Measurements from ENCODE around the gene POMT1.

GRCh38 chr9:131495785-131496184, 6.9 kb upstream of the POMT1 start:
- TF ChIP-seq POLR2A (IDR thresholded peaks at IDR 0.05) (no peak), CTCF (IDR thresholded peaks at IDR 0.05) (no peak), EP300 (IDR thresholded peaks at IDR 0.05) (no peak)
